HG03039 (cell line): Measurements from ENCODE around the gene PRDM15.
"Not testable (repeated sequence)": the region's sequence is repeated elsewhere in the genome, so short reads cannot be mapped to it uniquely, and the experiment has no call there.

Experiments used
- ATAC-seq: cut with Tn5 transposase; IDR thresholded peaks from one replicate; pipeline ENCODE4 v1.9.1; 2021; ENCODE audit warnings: mild to moderate bottlenecking, moderate library complexity; ENCODE audit not compliant: unreplicated experiment

Gene PRDM15

GRCh38 chr21:41810597-41810932 is 68.6 kb downstream of the PRDM15 start:
- ATAC-seq = no peak

- no peak for ATAC-seq
Observed at GRCh38 chr21:41809891-41810596, 69.1 kb downstream of the PRDM15 start.

- no peak for ATAC-seq
Observed at GRCh38 chr21:41808846-41809245, 70.3 kb downstream of the PRDM15 start.

- no peak for ATAC-seq
Observed at GRCh38 chr21:41808094-41808493, 71.0 kb downstream of the PRDM15 start.

- no peak for ATAC-seq
Observed at GRCh38 chr21:41806773-41807172, 72.4 kb downstream of the PRDM15 start.

GRCh38 chr21:41805643-41806042 is 73.5 kb downstream of the PRDM15 start:
- ATAC-seq = no peak

- ATAC-seq = no peak
Observed at GRCh38 chr21:41805038-41805437, 74.1 kb downstream of the PRDM15 start.

GRCh38 chr21:41804381-41804780 is 74.8 kb downstream of the PRDM15 start:
- ATAC-seq = no peak

- no peak for ATAC-seq
Observed at GRCh38 chr21:41803316-41803715, 75.8 kb downstream of the PRDM15 start.

- no peak for ATAC-seq
Observed at GRCh38 chr21:41802684-41803083, 76.5 kb downstream of the PRDM15 start.

- no peak for ATAC-seq
Observed at GRCh38 chr21:41802198-41802584, 77.0 kb downstream of the PRDM15 start.

GRCh38 chr21:41801321-41802197 is 77.6 kb downstream of the PRDM15 start:
- no peak for ATAC-seq

- no peak for ATAC-seq
Observed at GRCh38 chr21:41800425-41801320, 78.5 kb downstream of the PRDM15 start.

- ATAC-seq = no peak
Observed at GRCh38 chr21:41799763-41800162, 79.4 kb downstream of the PRDM15 start.

- no peak for ATAC-seq
Observed at GRCh38 chr21:41798326-41798725, 80.8 kb downstream of the PRDM15 start.

- ATAC-seq = no peak
Observed at GRCh38 chr21:41796476-41797080, 82.6 kb downstream of the PRDM15 start.

GRCh38 chr21:41795726-41796125 is 83.4 kb downstream of the PRDM15 start:
- ATAC-seq = no peak

- no peak for ATAC-seq
Observed at GRCh38 chr21:41794600-41794999, 84.5 kb downstream of the PRDM15 start.

- no peak for ATAC-seq
Observed at GRCh38 chr21:41792711-41793110, 86.4 kb downstream of the PRDM15 start.

- ATAC-seq = no peak
Observed at GRCh38 chr21:41786509-41786987, 92.6 kb downstream of the PRDM15 start.

- not testable (repeated sequence) for ATAC-seq
Observed at GRCh38 chr21:41785262-41785661, 93.9 kb downstream of the PRDM15 start.
